ENCODE measurements around the gene RAP1GDS1.
"Not testable (repeated sequence)": the region's sequence is repeated elsewhere in the genome, so short reads cannot be mapped to it uniquely, and the experiment has no call there.

RAP1GDS1 gene

GRCh38 chr4:98358630-98359248 lies 97.6 kb downstream of the RAP1GDS1 start:
- TF ChIP-seq, protein P1, sequence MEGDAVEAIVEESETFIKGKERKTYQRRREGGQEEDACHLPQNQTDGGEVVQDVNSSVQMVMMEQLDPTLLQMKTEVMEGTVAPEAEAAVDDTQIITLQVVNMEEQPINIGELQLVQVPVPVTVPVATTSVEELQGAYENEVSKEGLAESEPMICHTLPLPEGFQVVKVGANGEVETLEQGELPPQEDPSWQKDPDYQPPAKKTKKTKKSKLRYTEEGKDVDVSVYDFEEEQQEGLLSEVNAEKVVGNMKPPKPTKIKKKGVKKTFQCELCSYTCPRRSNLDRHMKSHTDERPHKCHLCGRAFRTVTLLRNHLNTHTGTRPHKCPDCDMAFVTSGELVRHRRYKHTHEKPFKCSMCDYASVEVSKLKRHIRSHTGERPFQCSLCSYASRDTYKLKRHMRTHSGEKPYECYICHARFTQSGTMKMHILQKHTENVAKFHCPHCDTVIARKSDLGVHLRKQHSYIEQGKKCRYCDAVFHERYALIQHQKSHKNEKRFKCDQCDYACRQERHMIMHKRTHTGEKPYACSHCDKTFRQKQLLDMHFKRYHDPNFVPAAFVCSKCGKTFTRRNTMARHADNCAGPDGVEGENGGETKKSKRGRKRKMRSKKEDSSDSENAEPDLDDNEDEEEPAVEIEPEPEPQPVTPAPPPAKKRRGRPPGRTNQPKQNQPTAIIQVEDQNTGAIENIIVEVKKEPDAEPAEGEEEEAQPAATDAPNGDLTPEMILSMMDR (IDR thresholded peaks at IDR 0.05; ENCODE audit: borderline replicate concordance, control extremely low read depth, extremely low read depth, insufficient read depth, missing control alignments), result no peak
- in situ Hi-C loops (cut with MboI; ENCODE audit: low sequenced_read_pairs, unreplicated experiment), result no loop called here
- no peak for DNase-seq (ENCODE audit: low spot score)

DNA sequence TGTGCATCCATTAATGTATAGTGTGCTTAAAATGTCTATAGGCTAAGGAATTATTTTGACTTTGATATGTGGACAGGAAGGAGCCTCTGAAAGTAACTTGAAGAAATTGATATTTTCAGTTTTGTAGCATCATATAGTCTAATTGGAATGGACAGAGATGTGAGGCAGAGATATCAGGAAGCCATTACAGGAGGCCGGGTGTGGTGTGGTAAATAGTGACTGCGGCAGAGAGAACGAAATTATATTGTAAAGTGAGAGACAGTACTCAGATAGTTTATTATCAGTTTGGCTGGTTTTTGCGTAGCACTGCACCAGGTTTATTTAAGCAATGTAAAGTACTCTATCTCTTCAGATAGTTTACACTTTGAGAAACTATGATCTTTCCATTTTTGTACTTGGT lies 98.5 kb downstream of the RAP1GDS1 start:
- DNase-seq (ENCODE audit: low spot score), result no peak
- TF ChIP-seq, protein P1 (IDR thresholded peaks at IDR 0.05; ENCODE audit: borderline replicate concordance, control extremely low read depth, extremely low read depth, insufficient read depth, missing control alignments), result no peak
- in situ Hi-C loops (cut with MboI; ENCODE audit: low sequenced_read_pairs, unreplicated experiment), result no loop called here

DNA sequence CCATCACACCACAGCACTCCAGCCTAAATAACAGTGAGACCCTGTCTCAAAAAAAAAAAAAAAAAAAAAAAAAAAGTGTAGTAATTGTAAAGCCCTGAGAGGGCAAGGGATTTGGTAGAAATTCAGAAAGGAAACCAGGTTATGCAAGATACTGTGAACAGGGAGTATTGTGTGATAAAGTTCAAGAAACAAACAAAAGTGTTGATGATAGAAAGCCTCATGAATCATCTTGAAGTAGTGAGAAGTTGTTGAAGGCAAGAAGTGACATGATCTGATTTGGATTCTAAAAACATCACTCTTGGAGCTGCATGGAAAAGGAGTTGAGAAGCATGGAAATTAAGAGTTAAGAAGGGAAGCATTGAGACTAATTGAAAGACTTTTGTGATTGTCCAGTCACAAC lies 102.2 kb downstream of the RAP1GDS1 start:
- DNase-seq (ENCODE audit: low spot score), result no peak
- in situ Hi-C loops (cut with MboI; ENCODE audit: low sequenced_read_pairs, unreplicated experiment), result no loop called here
- TF ChIP-seq, protein P1 (IDR thresholded peaks at IDR 0.05; ENCODE audit: borderline replicate concordance, control extremely low read depth, extremely low read depth, insufficient read depth, missing control alignments), result no peak

GRCh38 chr4:98366275-98366674 lies 105.1 kb downstream of the RAP1GDS1 start:
- in situ Hi-C loops (cut with MboI; ENCODE audit: low sequenced_read_pairs, unreplicated experiment); DNase-seq (ENCODE audit: low spot score): not testable (repeated sequence)

DNA sequence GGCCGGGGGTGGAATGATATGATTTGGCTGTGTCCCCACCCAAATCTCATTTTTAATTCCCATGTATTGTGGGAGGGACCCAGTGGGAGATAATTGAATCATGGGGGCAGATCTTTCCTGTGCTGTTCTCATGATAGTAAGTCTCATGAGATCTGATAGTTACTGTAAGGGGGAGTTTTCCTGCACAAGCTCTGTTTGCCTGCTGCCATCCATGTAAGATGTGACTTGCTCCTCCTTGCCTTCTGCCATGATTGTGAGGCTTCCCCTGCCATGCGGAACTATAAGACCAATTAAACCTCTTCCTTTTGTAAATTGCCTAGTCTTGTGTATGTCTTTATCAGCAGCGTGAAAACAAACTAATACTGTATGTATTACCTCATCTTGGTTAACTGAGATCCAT lies 106.8 kb downstream of the RAP1GDS1 start:
- DNase-seq (ENCODE audit: low spot score); in situ Hi-C loops (cut with MboI; ENCODE audit: low sequenced_read_pairs, unreplicated experiment): not testable (repeated sequence)

GRCh38 chr4:98369322-98369721 lies 108.1 kb downstream of the RAP1GDS1 start:
- in situ Hi-C loops (cut with MboI; ENCODE audit: low sequenced_read_pairs, unreplicated experiment), result no loop called here
- TF ChIP-seq, protein P1 (IDR thresholded peaks at IDR 0.05; ENCODE audit: borderline replicate concordance, control extremely low read depth, extremely low read depth, insufficient read depth, missing control alignments), result no peak
- no peak for DNase-seq (ENCODE audit: low spot score)

- TF ChIP-seq, protein P1 (IDR thresholded peaks at IDR 0.05; ENCODE audit: borderline replicate concordance, control extremely low read depth, extremely low read depth, insufficient read depth, missing control alignments), result no peak
- DNase-seq (ENCODE audit: low spot score), result no peak
- in situ Hi-C loops (cut with MboI; ENCODE audit: low sequenced_read_pairs, unreplicated experiment), result no loop called here
Measured at GRCh38 chr4:98374643-98375042, 113.5 kb downstream of the RAP1GDS1 start.

DNA sequence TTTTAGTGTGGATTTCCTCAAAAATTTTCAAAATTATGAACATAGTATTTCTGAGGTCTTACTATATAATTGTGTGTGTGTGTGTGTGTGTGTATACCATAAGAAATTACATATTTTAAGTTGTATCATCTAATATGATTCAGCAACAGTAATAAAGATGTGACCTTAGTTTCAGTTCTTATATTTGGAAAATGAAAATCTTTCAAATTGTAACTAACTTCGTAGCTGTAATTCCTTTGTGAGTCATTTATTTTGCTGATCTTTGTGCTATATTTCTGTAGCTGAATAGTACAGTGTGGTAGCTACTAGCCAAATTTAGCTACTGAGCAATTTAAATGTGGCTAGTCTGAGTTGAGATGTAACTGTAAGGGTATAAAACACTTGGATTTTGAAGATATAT lies 116.4 kb downstream of the RAP1GDS1 start:
- in situ Hi-C loops (cut with MboI; ENCODE audit: low sequenced_read_pairs, unreplicated experiment), result no loop called here
- TF ChIP-seq, protein P1 (IDR thresholded peaks at IDR 0.05; ENCODE audit: borderline replicate concordance, control extremely low read depth, extremely low read depth, insufficient read depth, missing control alignments), result no peak
- no peak for DNase-seq (ENCODE audit: low spot score)
